ENCODE data around the gene SBK2. TPM values are rescaled to one million over a fixed set of nuclear protein-coding genes. Genes with fewer than 3 reads are reported as not detected.

Gene SBK2
- total RNA-seq, 1 experiment from 2014 or later: not detected

DNA sequence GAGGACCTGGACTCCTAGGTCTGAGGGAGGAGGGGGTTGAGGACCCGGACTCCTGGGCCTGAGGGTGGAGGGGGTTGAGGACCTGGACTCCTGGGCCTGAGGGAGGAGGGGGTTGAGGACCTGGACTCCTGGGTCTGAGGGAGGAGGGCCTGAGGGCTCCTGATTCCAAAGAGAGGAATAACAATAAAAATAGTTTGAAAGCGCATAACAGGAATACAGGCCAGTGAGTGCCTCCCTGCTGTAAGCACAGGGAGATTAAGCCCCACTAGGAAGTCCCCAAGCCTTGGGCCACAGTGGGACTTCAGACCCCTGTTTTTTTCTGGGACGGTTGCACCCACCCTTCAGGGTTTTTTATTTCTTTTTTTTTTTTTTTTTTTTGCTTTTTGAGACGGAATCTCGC is 1.2 kb upstream of the SBK2 start:
- ChIA-PET POLR2A (no interaction called here), CTCF (interaction anchor here (0.6 kb wide), 1 partner anchor 12 kb away, joined by 3 read pairs; no protein-coding TSS in a partner anchor)
- H3K36me3 Mint-ChIP-seq (ENCODE audit: insufficient read depth, unreplicated experiment): peaks cover 4% of the 10 kb centered on the region
- no peak overlapping the region for H3K27ac Mint-ChIP-seq (ENCODE audit: unreplicated experiment)
- TF ChIP-seq, protein P1, sequence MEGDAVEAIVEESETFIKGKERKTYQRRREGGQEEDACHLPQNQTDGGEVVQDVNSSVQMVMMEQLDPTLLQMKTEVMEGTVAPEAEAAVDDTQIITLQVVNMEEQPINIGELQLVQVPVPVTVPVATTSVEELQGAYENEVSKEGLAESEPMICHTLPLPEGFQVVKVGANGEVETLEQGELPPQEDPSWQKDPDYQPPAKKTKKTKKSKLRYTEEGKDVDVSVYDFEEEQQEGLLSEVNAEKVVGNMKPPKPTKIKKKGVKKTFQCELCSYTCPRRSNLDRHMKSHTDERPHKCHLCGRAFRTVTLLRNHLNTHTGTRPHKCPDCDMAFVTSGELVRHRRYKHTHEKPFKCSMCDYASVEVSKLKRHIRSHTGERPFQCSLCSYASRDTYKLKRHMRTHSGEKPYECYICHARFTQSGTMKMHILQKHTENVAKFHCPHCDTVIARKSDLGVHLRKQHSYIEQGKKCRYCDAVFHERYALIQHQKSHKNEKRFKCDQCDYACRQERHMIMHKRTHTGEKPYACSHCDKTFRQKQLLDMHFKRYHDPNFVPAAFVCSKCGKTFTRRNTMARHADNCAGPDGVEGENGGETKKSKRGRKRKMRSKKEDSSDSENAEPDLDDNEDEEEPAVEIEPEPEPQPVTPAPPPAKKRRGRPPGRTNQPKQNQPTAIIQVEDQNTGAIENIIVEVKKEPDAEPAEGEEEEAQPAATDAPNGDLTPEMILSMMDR (IDR thresholded peaks at IDR 0.05; ENCODE audit: insufficient read depth in 1 of 2, low read depth in 1 of 2, low read length in 1 of 2, severe bottlenecking in 1 of 2, unreplicated experiment in 1 of 2): no peak
- Histone ChIP-seq H3K36me3 (ENCODE audit: control insufficient read depth, insufficient read depth, low read length) (no peaks in the 10 kb centered on the region), H3K27me3 (replicated peaks; ENCODE audit: control insufficient read depth, insufficient read depth, low read length) (no peaks in the 10 kb centered on the region), H3K4me3 (ENCODE audit: low read depth, low read length) (no peak overlapping the region), H3K9me3 (no peaks in the 10 kb centered on the region), H3K4me1 (0 out of 2 replicates have a peak, but pooled peaks cover 3% of the 10 kb centered on the region)
- no peak overlapping the region for H3K4me3 Mint-ChIP-seq (ENCODE audit: unreplicated experiment)
- DNase-seq: no peak
- BruUV-seq (replicated peaks): no TSS peak
- H3K27me3 Mint-ChIP-seq (ENCODE audit: insufficient read depth, unreplicated experiment): no peaks in the 10 kb centered on the region
- peaks cover 11% of the 10 kb centered on the region for H3K9me3 Mint-ChIP-seq (ENCODE audit: unreplicated experiment)
- no peaks in the 10 kb centered on the region for H3K4me1 Mint-ChIP-seq (ENCODE audit: low read depth, unreplicated experiment)
- intact Hi-C loops (cut with micrococcal nuclease; ENCODE audit: unreplicated experiment): no loop called here

DNA sequence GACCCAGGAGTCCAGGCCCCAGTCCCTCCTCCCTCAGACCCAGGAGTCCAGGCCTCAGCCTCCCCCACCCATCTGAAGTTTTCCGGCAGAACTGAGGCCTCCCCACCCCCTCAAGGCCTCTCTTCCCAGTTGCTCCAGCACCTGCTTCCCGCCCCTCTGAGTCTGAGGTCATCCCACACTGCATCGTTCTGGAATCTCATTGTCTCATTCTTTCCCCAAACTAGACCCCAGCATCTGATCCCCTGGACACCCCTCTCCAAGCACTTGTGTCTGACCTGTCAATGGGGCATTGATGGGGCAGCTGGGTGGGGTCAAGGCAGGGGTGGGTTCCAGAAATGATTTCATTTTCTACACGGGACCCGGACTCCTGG is 793 bp upstream of the SBK2 start:
- TF ChIP-seq, protein P1 (IDR thresholded peaks at IDR 0.05; ENCODE audit: insufficient read depth in 1 of 2, low read depth in 1 of 2, low read length in 1 of 2, severe bottlenecking in 1 of 2, unreplicated experiment in 1 of 2): no peak
- Mint-ChIP-seq H3K9me3 (ENCODE audit: unreplicated experiment) (peaks cover 7% of the 10 kb centered on the region), H3K4me3 (ENCODE audit: unreplicated experiment) (no peak overlapping the region), H3K36me3 (ENCODE audit: insufficient read depth, unreplicated experiment) (peaks cover 4% of the 10 kb centered on the region), H3K4me1 (ENCODE audit: low read depth, unreplicated experiment) (no peaks in the 10 kb centered on the region), H3K27me3 (ENCODE audit: insufficient read depth, unreplicated experiment) (no peaks in the 10 kb centered on the region), H3K27ac (ENCODE audit: unreplicated experiment) (no peak overlapping the region)
- Histone ChIP-seq H3K27me3 (replicated peaks; ENCODE audit: control insufficient read depth, insufficient read depth, low read length) (no peaks in the 10 kb centered on the region), H3K4me3 (ENCODE audit: low read depth, low read length) (no peak overlapping the region), H3K36me3 (ENCODE audit: control insufficient read depth, insufficient read depth, low read length) (no peaks in the 10 kb centered on the region), H3K4me1 (0 out of 2 replicates have a peak, but pooled peaks cover 3% of the 10 kb centered on the region), H3K9me3 (no peaks in the 10 kb centered on the region)
- intact Hi-C loops (cut with micrococcal nuclease; ENCODE audit: unreplicated experiment): no loop called here
- BruUV-seq (replicated peaks): no TSS peak
- POLR2A ChIA-PET: no interaction called here
- DNase-seq: no peak
- CTCF ChIA-PET: interaction anchor here (0.6 kb wide), 1 partner anchor 12 kb away, joined by 3 read pairs; no protein-coding TSS in a partner anchor

GRCh38 chr19:55536366-55536765 is 567 bp downstream of the SBK2 start:
- no peaks in the 10 kb centered on the region for H3K9me3 ChIP-seq
- H3K4me1 ChIP-seq: 0 out of 2 replicates have a peak, but pooled peaks cover 3% of the 10 kb centered on the region
- H3K4me3 ChIP-seq (ENCODE audit: low read depth, low read length): no peak overlapping the region
- Mint-ChIP-seq H3K9me3 (ENCODE audit: unreplicated experiment) (no peaks in the 10 kb centered on the region), H3K36me3 (ENCODE audit: insufficient read depth, unreplicated experiment) (peaks cover 4% of the 10 kb centered on the region), H3K4me1 (ENCODE audit: low read depth, unreplicated experiment) (no peaks in the 10 kb centered on the region), H3K27me3 (ENCODE audit: insufficient read depth, unreplicated experiment) (no peaks in the 10 kb centered on the region), H3K27ac (ENCODE audit: unreplicated experiment) (peak overlapping the region; percentile 53), H3K4me3 (ENCODE audit: unreplicated experiment) (peak overlapping the region; percentile 27)
- no TSS peak for BruUV-seq (replicated peaks)
- DNase-seq: no peak
- H3K27me3 ChIP-seq (replicated peaks; ENCODE audit: control insufficient read depth, insufficient read depth, low read length): no peaks in the 10 kb centered on the region
- POLR2A ChIA-PET: no interaction called here
- TF ChIP-seq, protein P1 (IDR thresholded peaks at IDR 0.05; ENCODE audit: insufficient read depth in 1 of 2, low read depth in 1 of 2, low read length in 1 of 2, severe bottlenecking in 1 of 2, unreplicated experiment in 1 of 2): no peak
- H3K36me3 ChIP-seq (ENCODE audit: control insufficient read depth, insufficient read depth, low read length): no peaks in the 10 kb centered on the region
- intact Hi-C loops (cut with micrococcal nuclease; ENCODE audit: unreplicated experiment): no loop called here
- CTCF ChIA-PET: no interaction called here
